LNCaP clone FGC (cell line): ENCODE results near the gene GMNN.
"Not testable (repeated sequence)": the region's sequence is repeated elsewhere in the genome, so short reads cannot be mapped to it uniquely, and the experiment has no call there.

Source experiments
- DNase-seq: peaks from one replicate; pipeline ENCODE4 v3.0.0-alpha.2; 2011; ENCODE audit warnings: low read depth
- H3K4me3 ChIP-seq: 2 replicates; pipeline ENCODE4 v1.5.1; 2011; ENCODE audit warnings: mild to moderate bottlenecking, low read depth, low read length, control low read depth
- TF ChIP-seq, protein P1 (sequence below): IDR thresholded peaks from 2 replicates; pipeline ENCODE4 v1.5.1; 2012; ENCODE audit warnings: mild to moderate bottlenecking; ENCODE audit not compliant: control insufficient read depth, insufficient read depth; ENCODE audit errors: extremely low read depth

GMNN gene

DNA sequence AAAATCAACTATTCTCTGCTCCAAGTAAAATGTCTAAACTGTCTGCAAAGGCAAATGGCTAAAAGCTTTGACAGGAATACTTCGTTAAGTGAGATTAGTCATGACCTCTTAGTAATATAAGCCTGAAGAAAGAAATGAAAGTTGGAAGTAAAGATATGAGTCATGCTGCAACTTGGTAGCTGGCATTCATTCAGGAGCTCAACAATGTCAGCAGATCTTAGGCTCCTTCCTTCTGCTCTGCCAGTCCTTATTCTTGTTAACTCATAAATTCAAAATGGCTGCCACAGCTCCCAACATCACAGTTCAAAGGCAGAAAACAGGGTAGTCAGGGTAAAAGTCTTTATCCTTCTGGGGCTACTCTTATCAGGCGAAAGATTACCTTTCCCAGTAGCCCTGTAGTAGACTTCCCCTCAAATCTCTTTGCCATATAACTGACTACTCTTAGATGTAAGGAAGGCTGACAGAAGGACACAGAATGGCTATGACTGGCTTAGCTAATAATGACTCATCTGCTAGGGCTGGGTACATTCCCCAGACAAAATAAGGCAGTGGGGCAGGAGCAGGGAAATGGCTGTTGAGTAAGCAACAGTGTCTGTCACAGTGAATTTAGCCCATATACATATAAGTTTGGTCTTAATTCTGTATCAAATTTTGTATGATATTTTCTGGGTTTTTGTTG, 31.3 kb upstream of the GMNN start:
- no peak overlapping the region for H3K4me3 ChIP-seq
- DNase-seq: no peak
- TF ChIP-seq, protein P1, sequence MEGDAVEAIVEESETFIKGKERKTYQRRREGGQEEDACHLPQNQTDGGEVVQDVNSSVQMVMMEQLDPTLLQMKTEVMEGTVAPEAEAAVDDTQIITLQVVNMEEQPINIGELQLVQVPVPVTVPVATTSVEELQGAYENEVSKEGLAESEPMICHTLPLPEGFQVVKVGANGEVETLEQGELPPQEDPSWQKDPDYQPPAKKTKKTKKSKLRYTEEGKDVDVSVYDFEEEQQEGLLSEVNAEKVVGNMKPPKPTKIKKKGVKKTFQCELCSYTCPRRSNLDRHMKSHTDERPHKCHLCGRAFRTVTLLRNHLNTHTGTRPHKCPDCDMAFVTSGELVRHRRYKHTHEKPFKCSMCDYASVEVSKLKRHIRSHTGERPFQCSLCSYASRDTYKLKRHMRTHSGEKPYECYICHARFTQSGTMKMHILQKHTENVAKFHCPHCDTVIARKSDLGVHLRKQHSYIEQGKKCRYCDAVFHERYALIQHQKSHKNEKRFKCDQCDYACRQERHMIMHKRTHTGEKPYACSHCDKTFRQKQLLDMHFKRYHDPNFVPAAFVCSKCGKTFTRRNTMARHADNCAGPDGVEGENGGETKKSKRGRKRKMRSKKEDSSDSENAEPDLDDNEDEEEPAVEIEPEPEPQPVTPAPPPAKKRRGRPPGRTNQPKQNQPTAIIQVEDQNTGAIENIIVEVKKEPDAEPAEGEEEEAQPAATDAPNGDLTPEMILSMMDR: no peak

DNA sequence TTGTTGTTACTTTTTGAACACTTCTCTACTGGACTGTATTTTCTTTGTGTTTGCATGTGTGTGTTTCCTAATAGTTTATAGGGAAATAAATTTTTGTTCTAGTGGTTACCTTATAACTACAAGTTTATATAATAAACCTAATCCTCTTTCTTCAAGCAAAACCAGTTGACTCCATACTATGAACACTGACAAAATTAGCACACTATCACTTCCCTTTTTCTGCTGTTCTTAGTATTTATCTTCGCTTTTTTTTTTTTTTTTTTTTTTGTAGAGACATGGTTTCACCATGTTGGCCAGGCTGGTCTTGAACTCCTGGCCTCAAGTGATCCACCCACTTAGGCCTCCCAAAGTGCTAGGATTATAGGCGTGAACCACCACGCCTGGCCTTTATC, 30.8 kb upstream of the GMNN start:
- DNase-seq: no peak
- no peak overlapping the region for H3K4me3 ChIP-seq
- TF ChIP-seq, protein P1: no peak

DNA sequence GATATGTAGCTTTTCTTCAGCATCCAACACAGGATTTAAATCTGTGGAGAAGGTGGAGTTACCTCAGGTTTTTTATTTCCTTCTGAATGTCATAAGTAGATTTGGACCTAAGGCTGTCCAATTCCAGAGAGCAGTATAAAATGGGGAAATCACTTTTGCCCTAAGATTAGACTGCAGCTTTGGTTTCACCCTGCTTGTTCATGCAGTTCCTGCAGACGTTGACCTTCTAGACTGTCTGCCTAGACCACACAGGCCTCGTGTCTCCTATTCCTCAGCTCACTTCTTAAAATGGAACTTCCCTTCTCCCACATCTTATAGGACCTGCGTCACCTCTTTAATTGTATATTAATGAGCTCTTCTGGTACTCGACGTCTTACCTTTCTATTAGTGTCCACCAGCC, 29.8 kb upstream of the GMNN start:
- no peak overlapping the region for H3K4me3 ChIP-seq
- TF ChIP-seq, protein P1: no peak
- DNase-seq: no peak

DNA sequence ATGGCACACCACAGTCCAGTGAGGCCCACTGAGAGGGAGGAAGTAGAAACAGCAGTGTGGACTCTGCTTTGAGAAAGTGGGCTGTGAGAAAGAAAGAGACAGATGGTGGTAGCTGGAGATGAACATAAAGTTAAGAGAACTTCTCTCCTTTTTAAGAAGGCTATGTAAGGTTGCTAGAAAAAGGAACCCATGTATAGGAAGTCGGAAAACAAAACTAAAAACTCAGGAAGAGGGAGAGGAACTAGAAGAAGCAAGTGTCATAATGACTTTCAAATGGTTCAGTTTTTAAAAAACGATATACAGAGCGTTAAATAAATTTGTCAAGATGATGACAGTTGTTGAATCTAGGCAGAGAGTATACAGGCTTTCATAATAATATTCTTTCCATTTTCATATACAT, 25.4 kb upstream of the GMNN start:
- no peak overlapping the region for H3K4me3 ChIP-seq
- DNase-seq: no peak
- TF ChIP-seq, protein P1: no peak

DNA sequence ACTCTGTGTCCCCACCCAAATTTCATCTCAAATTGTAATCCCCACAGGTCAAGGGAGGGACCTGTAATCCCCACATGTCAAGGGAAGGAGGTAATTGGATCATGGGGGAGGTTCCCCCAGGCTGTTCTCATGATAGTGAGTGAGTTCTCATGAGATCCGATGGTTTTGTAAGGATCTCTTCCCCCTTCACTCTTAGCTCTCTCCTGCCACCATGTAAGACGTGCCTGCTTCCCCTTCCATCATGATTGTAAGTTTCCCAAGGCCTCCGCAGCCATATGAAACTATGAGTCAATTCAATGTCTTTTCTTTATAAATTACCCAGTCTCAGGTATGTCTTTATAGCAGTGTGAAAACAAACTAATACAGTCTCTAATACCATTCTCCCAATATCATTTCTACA, 23.9 kb upstream of the GMNN start:
- not testable (repeated sequence) for DNase-seq, H3K4me3 ChIP-seq

DNA sequence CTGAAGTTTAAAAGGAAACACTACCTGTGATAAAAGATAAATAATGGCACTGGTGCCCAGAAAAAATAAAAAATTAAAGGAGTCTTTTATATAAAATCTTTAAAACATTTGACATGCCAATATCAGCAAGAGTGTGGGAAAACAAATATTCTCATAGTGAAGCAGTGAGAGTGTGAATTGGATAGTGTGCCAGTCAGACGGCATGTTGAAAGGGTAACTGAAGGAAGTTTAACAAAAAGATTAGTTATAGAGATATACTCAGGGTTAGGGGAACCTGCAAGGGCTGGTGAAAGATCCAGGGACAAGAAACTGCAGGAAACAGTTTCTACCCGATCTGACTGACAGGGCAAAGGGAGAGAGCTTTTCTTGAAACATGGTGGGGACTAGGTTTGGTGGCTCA, 22.2 kb upstream of the GMNN start:
- TF ChIP-seq, protein P1: no peak
- no peak overlapping the region for H3K4me3 ChIP-seq

DNA sequence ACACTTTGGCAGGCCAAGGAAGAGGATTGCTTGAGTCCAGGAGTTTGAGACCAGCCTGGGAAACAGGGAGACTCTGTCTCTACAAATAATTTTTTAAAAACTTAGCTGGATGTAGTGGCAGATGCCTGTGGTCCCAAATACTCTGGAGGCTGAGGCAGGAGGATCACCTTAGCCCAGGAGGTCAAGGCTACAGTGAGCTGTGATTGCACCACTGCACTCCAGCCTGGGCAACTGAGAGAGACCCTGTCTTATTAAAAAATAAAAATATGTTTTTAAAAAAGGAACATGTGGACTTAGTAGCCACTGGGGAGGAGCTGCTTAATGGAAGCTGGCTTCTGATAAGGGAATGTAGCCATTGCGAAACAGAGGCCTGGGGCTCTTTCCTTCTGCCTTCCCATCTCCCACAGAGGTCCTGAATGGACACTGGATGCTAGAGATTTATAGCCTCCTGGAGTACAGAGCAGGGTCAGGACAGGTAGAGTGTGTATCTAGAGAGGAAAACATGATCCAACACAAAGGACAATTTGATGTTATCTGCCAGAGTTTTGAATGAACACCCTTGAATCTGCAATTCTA, 21.7 kb upstream of the GMNN start:
- TF ChIP-seq, protein P1: no peak
- DNase-seq: no peak
- H3K4me3 ChIP-seq: no peak overlapping the region

More for the DNA sequence above, 22.2 kb upstream of the GMNN start:
- no peak for DNase-seq
